SK-N-SH (cell line): ENCODE results near the gene METTL26. TPM values are rescaled to one million over a fixed set of nuclear protein-coding genes. Genes with fewer than 3 reads are reported as not detected.

Source experiments
- CTCF ChIA-PET: fragments of 300-600, 350-600 bp; formaldehyde crosslinking; extraction: SDS; loops from one replicate; lab custom pipeline; 2021; lab: Yijun Ruan, JAX
- POLR2A ChIA-PET: fragments of 350-600 bp; sonication (Branson Sonifier 250); formaldehyde crosslinking; extraction: SDS; loops from one replicate; lab custom pipeline; 2020; ENCODE audit warnings: antibody characterized with exemption, inconsistent platforms; lab: Yijun Ruan, JAX
- DNase-seq: peaks from one replicate; pipeline ENCODE4 v3.0.0; 2012
- H2AFZ ChIP-seq: fragments of 200-600 bp; sonication (generic); 2 replicates; pipeline ENCODE4 v1.8.1; 2016; ENCODE audit warnings: antibody characterized with exemption, mild to moderate bottlenecking, low read depth
- H3F3A ChIP-seq: fragments of 200-600 bp; sonication (generic); replicated peaks from 2 replicates; pipeline ENCODE3; 2016; ENCODE audit warnings: antibody characterized with exemption, mild to moderate bottlenecking; ENCODE audit not compliant: insufficient read depth
- H3K27ac ChIP-seq, 2 experiments: fragments of 200-500 bp in 1 of 2; fragments of 200-600 bp in 1 of 2; sonication (Bioruptor generic) in 1 of 2; sonication (generic), shearing (Covaris generic) in 1 of 2; 2 replicates each; pipeline versions ENCODE4 v1.5.1 to v1.6.1; 2014 to 2016; ENCODE audit warnings: low read depth in 2 of 2, inconsistent platforms in 1 of 2, low read length in 1 of 2, mild to moderate bottlenecking in 1 of 2, mixed read lengths in 1 of 2
- H3K27me3 ChIP-seq: fragments of 200-600 bp; sonication (generic), shearing (Covaris generic); 2 replicates; pipeline ENCODE4 v1.6.1; 2016; ENCODE audit warnings: mixed run types; ENCODE audit not compliant: insufficient read depth
- H3K36me3 ChIP-seq, 2 experiments: fragments of 200-500 bp in 1 of 2; fragments of 200-600 bp in 1 of 2; sonication (Bioruptor generic) in 1 of 2; sonication (generic) in 1 of 2; replicated peaks in 1 of 2; 2 replicates each; pipeline versions ENCODE3 to v1.5.1; 2014 to 2016; ENCODE audit warnings: low read length in 1 of 2, mild to moderate bottlenecking in 1 of 2; ENCODE audit not compliant: insufficient read depth in 2 of 2, control insufficient read depth in 1 of 2
- H3K4me1 ChIP-seq, 2 experiments: fragments of 200-500 bp in 1 of 2; fragments of 200-600 bp in 1 of 2; sonication (Bioruptor generic) in 1 of 2; sonication (generic), shearing (Covaris generic) in 1 of 2; 2 replicates each; pipeline versions ENCODE4 v1.5.1 to v1.6.1; 2014 to 2016; ENCODE audit warnings: low read depth in 1 of 2, low read length in 1 of 2, mixed run types in 1 of 2; ENCODE audit not compliant: insufficient read depth in 2 of 2, control insufficient read depth in 1 of 2
- H3K4me2 ChIP-seq: fragments of 200-600 bp; sonication (generic), shearing (Covaris generic); 2 replicates; pipeline ENCODE4 v1.6.1; 2017; ENCODE audit warnings: mixed run types
- H3K4me3 ChIP-seq, 2 experiments: fragments of 200-500 bp in 1 of 2; fragments of 200-600 bp in 1 of 2; sonication (Bioruptor generic) in 1 of 2; sonication (generic), shearing (Covaris generic) in 1 of 2; 2 replicates each; pipeline versions ENCODE4 v1.5.1 to v1.8.1; 2014 to 2016; ENCODE audit warnings: low read depth in 2 of 2, inconsistent platforms in 1 of 2, low read length in 1 of 2, mild to moderate bottlenecking in 1 of 2, mixed read lengths in 1 of 2, moderate library complexity in 1 of 2
- H3K79me2 ChIP-seq: fragments of 200-600 bp; sonication (generic); 2 replicates; pipeline ENCODE4 v1.8.1; 2017; ENCODE audit warnings: mild to moderate bottlenecking; ENCODE audit not compliant: insufficient read depth
- H3K9ac ChIP-seq: fragments of 200-600 bp; sonication (generic); 2 replicates; pipeline ENCODE4 v1.6.1; 2017; ENCODE audit warnings: mixed run types
- H3K9me2 ChIP-seq: fragments of 200-600 bp; sonication (generic); 2 replicates; pipeline ENCODE4 v1.6.1; 2017; ENCODE audit warnings: mixed run types
- H3K9me3 ChIP-seq: fragments of 200-600 bp; sonication (generic); 2 replicates; pipeline ENCODE4 v1.6.1; 2017; ENCODE audit warnings: mixed run types, mild to moderate bottlenecking, moderate library complexity
- H4K20me1 ChIP-seq: fragments of 200-600 bp; sonication (generic); 2 replicates; pipeline ENCODE4 v1.6.1; 2017; ENCODE audit warnings: mild to moderate bottlenecking, mixed run types; ENCODE audit not compliant: insufficient read depth
- CHD2 ChIP-seq: fragments of 150-350 bp; IDR thresholded peaks from 2 replicates; pipeline ENCODE4 v1.6.1; 2018; ENCODE audit warnings: low read length; ENCODE audit not compliant: partially characterized antibody
- EP300 ChIP-seq, 2 experiments: IDR thresholded peaks; 2 replicates each; pipeline versions ENCODE4 v1.4.0 to v1.6.1; 2012; ENCODE audit warnings: borderline replicate concordance in 1 of 2, low read depth in 1 of 2, low read length in 1 of 2
- EZH2phosphoT487 ChIP-seq: fragments of 200-600 bp; sonication (generic); IDR thresholded peaks from 2 replicates; pipeline ENCODE4 v1.6.1; 2017; ENCODE audit warnings: low read depth, mixed run types, mild to moderate bottlenecking, antibody characterized with exemption, moderate library complexity, borderline replicate concordance
- FOXJ3 ChIP-seq: sonication (generic); formaldehyde crosslinking; IDR thresholded peaks from 2 replicates; pipeline ENCODE4 v1.5.1; 2020; ENCODE audit warnings: mild to moderate bottlenecking, missing genetic modification reagents
- POLR2AphosphoS5 ChIP-seq: IDR thresholded peaks from 2 replicates; pipeline ENCODE4 v1.6.1; 2012; ENCODE audit warnings: low read depth, low read length
- RXRA ChIP-seq: IDR thresholded peaks from 2 replicates; pipeline ENCODE4 v1.4.0; 2012; ENCODE audit warnings: low read depth, mild to moderate bottlenecking, borderline replicate concordance
- TCF12 ChIP-seq: IDR thresholded peaks from 2 replicates; pipeline ENCODE4 v1.4.0; 2012
- USF2 ChIP-seq: fragments of 150-350 bp; IDR thresholded peaks from 2 replicates; pipeline ENCODE4 v1.6.1; 2017; ENCODE audit warnings: antibody characterized with exemption, low read length, low read depth, borderline replicate concordance
- YY1 ChIP-seq: IDR thresholded peaks from 2 replicates; pipeline ENCODE4 v1.4.0; 2012; ENCODE audit warnings: low read depth, mild to moderate bottlenecking
- WGBS: methylation state at CpG from one replicate; pipeline ENCODE4 v1.1.6; 2017; ENCODE audit warnings: low lambda C conversion rate; 5-methylcytosine and 5-hydroxymethylcytosine counted together
- polyA plus RNA-seq, 3 experiments: library from polyadenylated mRNA; depleted of rRNA; stranded (reverse); fragments of >200 nt; gene quantifications; 2 replicates each; pipeline ENCODE4 v1.2.3, GENCODE V29; 2012
- TF ChIP-seq, protein P1 (sequence below): IDR thresholded peaks from 2 replicates; pipeline ENCODE4; 2012
- TF ChIP-seq, protein P2 (sequence below): IDR thresholded peaks from 2 replicates; pipeline ENCODE4 v1.4.0; 2012; ENCODE audit warnings: low read depth, borderline replicate concordance

The METTL26 gene
- polyA plus RNA-seq, 1 of the 3 experiments (the other 2 are of a cell fraction), result 167 TPM

GRCh38 chr16:684961-685696 lies 49.0 kb upstream of the METTL26 start:
- Histone ChIP-seq H2AFZ (no peak overlapping the region), H3K9me3 (no peaks in the 10 kb centered on the region), H3K27ac (peak overlapping the region in 1 of 2 experiments; percentile 82; a peak in 2 of 4 replicates), H3K36me3 (peaks cover 13 to 39% of the 10 kb centered on the region in 2 experiments), H3F3A (peaks cover 10% of the 10 kb centered on the region), H3K9ac (no peak overlapping the region), H3K4me3 (peak overlapping the region in 1 of 2 experiments; percentile 68; a peak in 1 of 4 replicates), H3K79me2 (peaks cover 45% of the 10 kb centered on the region)
- ChIA-PET CTCF (interaction anchor here (0.6 to 5.9 kb wide), 12 partner anchors 13 to 323 kb away, joined by 3 to 38 read pairs (median 4); partner anchors contain the start of genes ANTKMT, METTL26 and RHOT2), POLR2A (interaction anchor here (0.6 to 1.2 kb wide), 3 partner anchors 9 to 254 kb away, joined by 3 to 5 read pairs (median 4); no protein-coding TSS in a partner anchor)
- DNase-seq, result no peak
- TF ChIP-seq EP300 (IDR thresholded peaks at IDR 0.05; ENCODE audit: borderline replicate concordance in 1 of 2, low read depth in 1 of 2, low read length in 1 of 2) (no peak), RXRA (no peak), YY1 (no peak), EZH2phosphoT487 (no peak), TCF12 (no peak), USF2 (no peak), FOXJ3 (CRISPR knock-in tag) (no peak), CHD2 (no peak), POLR2AphosphoS5 (no peak)
- TF ChIP-seq, protein P1, sequence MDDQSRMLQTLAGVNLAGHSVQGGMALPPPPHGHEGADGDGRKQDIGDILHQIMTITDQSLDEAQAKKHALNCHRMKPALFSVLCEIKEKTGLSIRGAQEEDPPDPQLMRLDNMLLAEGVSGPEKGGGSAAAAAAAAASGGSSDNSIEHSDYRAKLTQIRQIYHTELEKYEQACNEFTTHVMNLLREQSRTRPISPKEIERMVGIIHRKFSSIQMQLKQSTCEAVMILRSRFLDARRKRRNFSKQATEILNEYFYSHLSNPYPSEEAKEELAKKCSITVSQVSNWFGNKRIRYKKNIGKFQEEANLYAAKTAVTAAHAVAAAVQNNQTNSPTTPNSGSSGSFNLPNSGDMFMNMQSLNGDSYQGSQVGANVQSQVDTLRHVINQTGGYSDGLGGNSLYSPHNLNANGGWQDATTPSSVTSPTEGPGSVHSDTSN, result no peak
- TF ChIP-seq, protein P2, sequence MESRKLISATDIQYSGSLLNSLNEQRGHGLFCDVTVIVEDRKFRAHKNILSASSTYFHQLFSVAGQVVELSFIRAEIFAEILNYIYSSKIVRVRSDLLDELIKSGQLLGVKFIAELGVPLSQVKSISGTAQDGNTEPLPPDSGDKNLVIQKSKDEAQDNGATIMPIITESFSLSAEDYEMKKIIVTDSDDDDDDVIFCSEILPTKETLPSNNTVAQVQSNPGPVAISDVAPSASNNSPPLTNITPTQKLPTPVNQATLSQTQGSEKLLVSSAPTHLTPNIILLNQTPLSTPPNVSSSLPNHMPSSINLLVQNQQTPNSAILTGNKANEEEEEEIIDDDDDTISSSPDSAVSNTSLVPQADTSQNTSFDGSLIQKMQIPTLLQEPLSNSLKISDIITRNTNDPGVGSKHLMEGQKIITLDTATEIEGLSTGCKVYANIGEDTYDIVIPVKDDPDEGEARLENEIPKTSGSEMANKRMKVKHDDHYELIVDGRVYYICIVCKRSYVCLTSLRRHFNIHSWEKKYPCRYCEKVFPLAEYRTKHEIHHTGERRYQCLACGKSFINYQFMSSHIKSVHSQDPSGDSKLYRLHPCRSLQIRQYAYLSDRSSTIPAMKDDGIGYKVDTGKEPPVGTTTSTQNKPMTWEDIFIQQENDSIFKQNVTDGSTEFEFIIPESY, result no peak
- TF ChIP-seq, all 33 proteins: peak for 0
- H3K27me3 ChIP-seq, result no peaks in the 10 kb centered on the region
- peaks cover 23% of the 10 kb centered on the region for H4K20me1 ChIP-seq
- 89% methylated on average over 33 of the region's 61 CpGs for WGBS
- peak overlapping the region; percentile 89; the same call in 1 of the 2 replicates for H3K4me2 ChIP-seq
- peaks cover 13 to 59% of the 10 kb centered on the region in 2 experiments; a peak in 3 of 4 replicates for H3K4me1 ChIP-seq
- no peaks in the 10 kb centered on the region for H3K9me2 ChIP-seq
